WTC11 (cell line): Measurements from ENCODE around the gene DHX30. TPM values are rescaled to one million over a fixed set of nuclear protein-coding genes. Genes with fewer than 3 reads are reported as not detected.

Experiments
- ATAC-seq: fragments of 200-7000 bp; cut with Tn5 transposase; 2 replicates; pipeline ENCODE4 v1.10.0; 2021; ENCODE audit warnings: mild to moderate bottlenecking, moderate library complexity
- CTCF ChIA-PET: fragments of 300-600 bp; sonication (Branson Sonifier 250); formaldehyde crosslinking; loops from one replicate; lab custom pipeline; 2021; ENCODE audit warnings: antibody characterized with exemption; lab: Charles Lee
- POLR2A ChIA-PET: fragments of 350-600 bp; sonication (Branson Sonifier 250); formaldehyde crosslinking; loops from one replicate; lab custom pipeline; 2021; ENCODE audit warnings: antibody characterized with exemption; lab: Charles Lee
- DNase-seq: peaks from one replicate; pipeline ENCODE4 v3.0.0; 2021; ENCODE audit warnings: low spot score
- H3K27ac Mint-ChIP-seq: 2 replicates; pipeline ENCODE4 v1.8.0; 2021; ENCODE audit warnings: mixed read lengths
- H3K27me3 Mint-ChIP-seq: 2 replicates; pipeline ENCODE4 v1.8.0; 2021; ENCODE audit warnings: low read depth, mild to moderate bottlenecking, moderate library complexity, mixed read lengths
- H3K36me3 Mint-ChIP-seq: 2 replicates; pipeline ENCODE4 v1.8.0; 2021; ENCODE audit warnings: mixed read lengths
- H3K4me1 Mint-ChIP-seq: 2 replicates; pipeline ENCODE4 v1.8.0; 2022; ENCODE audit warnings: mixed read lengths
- H3K4me3 Mint-ChIP-seq: 2 replicates; pipeline ENCODE4 v1.8.0; 2021; ENCODE audit warnings: mild to moderate bottlenecking, moderate library complexity, mixed read lengths
- H3K9me3 Mint-ChIP-seq: 2 replicates; pipeline ENCODE4 v1.8.0; 2021; ENCODE audit warnings: mixed read lengths
- ELF4 ChIP-seq: sonication (generic); formaldehyde crosslinking; IDR thresholded peaks from 2 replicates; pipeline ENCODE4 v1.8.1; 2022; ENCODE audit warnings: low read depth, mild to moderate bottlenecking, moderate library complexity, missing genetic modification reagents
- GABPB1 ChIP-seq: sonication (generic); formaldehyde crosslinking; IDR thresholded peaks from 2 replicates; pipeline ENCODE4 v1.8.1; 2023; ENCODE audit warnings: mild to moderate bottlenecking, missing genetic modification reagents
- HMGA2 ChIP-seq: fragments of 250-450 bp; sonication (Bioruptor Pico); IDR thresholded peaks from 2 replicates; pipeline ENCODE4 v1.4.0; 2021; ENCODE audit warnings: mild to moderate bottlenecking, moderate library complexity
- NR1H2 ChIP-seq: sonication (generic); formaldehyde crosslinking; IDR thresholded peaks from 2 replicates; pipeline ENCODE4 v1.9.0; 2021; ENCODE audit warnings: mild to moderate bottlenecking, moderate library complexity, missing genetic modification reagents
- ZNF232 ChIP-seq: sonication (generic); formaldehyde crosslinking; IDR thresholded peaks from 2 replicates; pipeline ENCODE4 v1.8.0; 2022; ENCODE audit warnings: mild to moderate bottlenecking, missing genetic modification reagents
- ZNF317 ChIP-seq: sonication (generic); formaldehyde crosslinking; IDR thresholded peaks from 2 replicates; pipeline ENCODE4 v1.8.1; 2023; ENCODE audit warnings: low read depth, mild to moderate bottlenecking, moderate library complexity, missing genetic modification reagents, borderline replicate concordance
- total RNA-seq: library from RNA; stranded (reverse); gene quantifications from 3 replicates; pipeline ENCODE4 v1.2.3, GENCODE V29; 2021
- TF ChIP-seq, protein P1 (sequence below): sonication (generic); formaldehyde crosslinking; IDR thresholded peaks from 2 replicates; pipeline ENCODE4 v1.8.1; 2022; ENCODE audit warnings: low read depth, missing genetic modification reagents, borderline replicate concordance
- TF ChIP-seq, protein P2 (sequence below): sonication (generic); formaldehyde crosslinking; IDR thresholded peaks from 2 replicates; pipeline ENCODE4 v1.8.0; 2023; ENCODE audit warnings: mild to moderate bottlenecking, missing genetic modification reagents
- TF ChIP-seq, protein P3 (sequence below): sonication (generic); formaldehyde crosslinking; IDR thresholded peaks from 2 replicates; pipeline ENCODE4 v1.8.0; 2023; ENCODE audit warnings: missing genetic modification reagents, mild to moderate bottlenecking, borderline replicate concordance
- TF ChIP-seq, protein P4 (sequence below): fragments of 250-450 bp; sonication (Bioruptor Pico); IDR thresholded peaks from 2 replicates; pipeline ENCODE4 v1.9.0; 2021; ENCODE audit warnings: mild to moderate bottlenecking, borderline replicate concordance
- TF ChIP-seq, protein P5 (sequence below): sonication (generic); formaldehyde crosslinking; IDR thresholded peaks from 2 replicates; pipeline ENCODE4 v1.8.0; 2022; ENCODE audit warnings: missing genetic modification reagents

The DHX30 gene
- total RNA-seq, 1 experiment from 2014 or later = 98.1 TPM

DNA sequence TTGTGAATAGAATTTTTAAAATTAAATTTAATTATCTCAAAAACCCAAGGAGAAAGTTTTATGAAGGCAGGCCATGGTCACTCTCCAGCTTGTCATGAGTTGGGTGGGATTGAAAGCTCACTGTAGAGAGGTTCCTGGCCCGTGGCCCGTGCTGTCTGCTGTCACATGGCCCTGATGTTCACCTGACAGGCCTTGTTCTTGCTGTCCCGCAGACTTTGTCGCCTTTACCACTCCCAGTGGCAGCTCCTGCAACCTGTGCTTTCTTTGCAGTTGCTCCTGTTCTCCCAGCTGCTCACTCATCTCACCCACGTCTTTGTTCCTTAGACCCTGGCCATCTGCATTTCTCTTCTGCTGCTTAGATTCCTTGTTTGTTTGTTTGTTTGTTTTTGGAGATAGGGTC is 35.6 kb downstream of the DHX30 start (continued):
- TF ChIP-seq ELF4 = no peak
- TF ChIP-seq, protein P1, sequence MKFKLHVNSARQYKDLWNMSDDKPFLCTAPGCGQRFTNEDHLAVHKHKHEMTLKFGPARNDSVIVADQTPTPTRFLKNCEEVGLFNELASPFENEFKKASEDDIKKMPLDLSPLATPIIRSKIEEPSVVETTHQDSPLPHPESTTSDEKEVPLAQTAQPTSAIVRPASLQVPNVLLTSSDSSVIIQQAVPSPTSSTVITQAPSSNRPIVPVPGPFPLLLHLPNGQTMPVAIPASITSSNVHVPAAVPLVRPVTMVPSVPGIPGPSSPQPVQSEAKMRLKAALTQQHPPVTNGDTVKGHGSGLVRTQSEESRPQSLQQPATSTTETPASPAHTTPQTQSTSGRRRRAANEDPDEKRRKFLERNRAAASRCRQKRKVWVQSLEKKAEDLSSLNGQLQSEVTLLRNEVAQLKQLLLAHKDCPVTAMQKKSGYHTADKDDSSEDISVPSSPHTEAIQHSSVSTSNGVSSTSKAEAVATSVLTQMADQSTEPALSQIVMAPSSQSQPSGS = no peak
- TF ChIP-seq ZNF232 (CRISPR knock-in tag) = no peak
- TF ChIP-seq, protein P2, sequence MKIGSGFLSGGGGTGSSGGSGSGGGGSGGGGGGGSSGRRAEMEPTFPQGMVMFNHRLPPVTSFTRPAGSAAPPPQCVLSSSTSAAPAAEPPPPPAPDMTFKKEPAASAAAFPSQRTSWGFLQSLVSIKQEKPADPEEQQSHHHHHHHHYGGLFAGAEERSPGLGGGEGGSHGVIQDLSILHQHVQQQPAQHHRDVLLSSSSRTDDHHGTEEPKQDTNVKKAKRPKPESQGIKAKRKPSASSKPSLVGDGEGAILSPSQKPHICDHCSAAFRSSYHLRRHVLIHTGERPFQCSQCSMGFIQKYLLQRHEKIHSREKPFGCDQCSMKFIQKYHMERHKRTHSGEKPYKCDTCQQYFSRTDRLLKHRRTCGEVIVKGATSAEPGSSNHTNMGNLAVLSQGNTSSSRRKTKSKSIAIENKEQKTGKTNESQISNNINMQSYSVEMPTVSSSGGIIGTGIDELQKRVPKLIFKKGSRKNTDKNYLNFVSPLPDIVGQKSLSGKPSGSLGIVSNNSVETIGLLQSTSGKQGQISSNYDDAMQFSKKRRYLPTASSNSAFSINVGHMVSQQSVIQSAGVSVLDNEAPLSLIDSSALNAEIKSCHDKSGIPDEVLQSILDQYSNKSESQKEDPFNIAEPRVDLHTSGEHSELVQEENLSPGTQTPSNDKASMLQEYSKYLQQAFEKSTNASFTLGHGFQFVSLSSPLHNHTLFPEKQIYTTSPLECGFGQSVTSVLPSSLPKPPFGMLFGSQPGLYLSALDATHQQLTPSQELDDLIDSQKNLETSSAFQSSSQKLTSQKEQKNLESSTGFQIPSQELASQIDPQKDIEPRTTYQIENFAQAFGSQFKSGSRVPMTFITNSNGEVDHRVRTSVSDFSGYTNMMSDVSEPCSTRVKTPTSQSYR (CRISPR knock-in tag) = no peak
- TF ChIP-seq, protein P3, sequence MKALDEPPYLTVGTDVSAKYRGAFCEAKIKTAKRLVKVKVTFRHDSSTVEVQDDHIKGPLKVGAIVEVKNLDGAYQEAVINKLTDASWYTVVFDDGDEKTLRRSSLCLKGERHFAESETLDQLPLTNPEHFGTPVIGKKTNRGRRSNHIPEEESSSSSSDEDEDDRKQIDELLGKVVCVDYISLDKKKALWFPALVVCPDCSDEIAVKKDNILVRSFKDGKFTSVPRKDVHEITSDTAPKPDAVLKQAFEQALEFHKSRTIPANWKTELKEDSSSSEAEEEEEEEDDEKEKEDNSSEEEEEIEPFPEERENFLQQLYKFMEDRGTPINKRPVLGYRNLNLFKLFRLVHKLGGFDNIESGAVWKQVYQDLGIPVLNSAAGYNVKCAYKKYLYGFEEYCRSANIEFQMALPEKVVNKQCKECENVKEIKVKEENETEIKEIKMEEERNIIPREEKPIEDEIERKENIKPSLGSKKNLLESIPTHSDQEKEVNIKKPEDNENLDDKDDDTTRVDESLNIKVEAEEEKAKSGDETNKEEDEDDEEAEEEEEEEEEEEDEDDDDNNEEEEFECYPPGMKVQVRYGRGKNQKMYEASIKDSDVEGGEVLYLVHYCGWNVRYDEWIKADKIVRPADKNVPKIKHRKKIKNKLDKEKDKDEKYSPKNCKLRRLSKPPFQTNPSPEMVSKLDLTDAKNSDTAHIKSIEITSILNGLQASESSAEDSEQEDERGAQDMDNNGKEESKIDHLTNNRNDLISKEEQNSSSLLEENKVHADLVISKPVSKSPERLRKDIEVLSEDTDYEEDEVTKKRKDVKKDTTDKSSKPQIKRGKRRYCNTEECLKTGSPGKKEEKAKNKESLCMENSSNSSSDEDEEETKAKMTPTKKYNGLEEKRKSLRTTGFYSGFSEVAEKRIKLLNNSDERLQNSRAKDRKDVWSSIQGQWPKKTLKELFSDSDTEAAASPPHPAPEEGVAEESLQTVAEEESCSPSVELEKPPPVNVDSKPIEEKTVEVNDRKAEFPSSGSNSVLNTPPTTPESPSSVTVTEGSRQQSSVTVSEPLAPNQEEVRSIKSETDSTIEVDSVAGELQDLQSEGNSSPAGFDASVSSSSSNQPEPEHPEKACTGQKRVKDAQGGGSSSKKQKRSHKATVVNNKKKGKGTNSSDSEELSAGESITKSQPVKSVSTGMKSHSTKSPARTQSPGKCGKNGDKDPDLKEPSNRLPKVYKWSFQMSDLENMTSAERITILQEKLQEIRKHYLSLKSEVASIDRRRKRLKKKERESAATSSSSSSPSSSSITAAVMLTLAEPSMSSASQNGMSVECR = no peak
- no peak for TF ChIP-seq NR1H2 (CRISPR knock-in tag)
- TF ChIP-seq, protein P4, sequence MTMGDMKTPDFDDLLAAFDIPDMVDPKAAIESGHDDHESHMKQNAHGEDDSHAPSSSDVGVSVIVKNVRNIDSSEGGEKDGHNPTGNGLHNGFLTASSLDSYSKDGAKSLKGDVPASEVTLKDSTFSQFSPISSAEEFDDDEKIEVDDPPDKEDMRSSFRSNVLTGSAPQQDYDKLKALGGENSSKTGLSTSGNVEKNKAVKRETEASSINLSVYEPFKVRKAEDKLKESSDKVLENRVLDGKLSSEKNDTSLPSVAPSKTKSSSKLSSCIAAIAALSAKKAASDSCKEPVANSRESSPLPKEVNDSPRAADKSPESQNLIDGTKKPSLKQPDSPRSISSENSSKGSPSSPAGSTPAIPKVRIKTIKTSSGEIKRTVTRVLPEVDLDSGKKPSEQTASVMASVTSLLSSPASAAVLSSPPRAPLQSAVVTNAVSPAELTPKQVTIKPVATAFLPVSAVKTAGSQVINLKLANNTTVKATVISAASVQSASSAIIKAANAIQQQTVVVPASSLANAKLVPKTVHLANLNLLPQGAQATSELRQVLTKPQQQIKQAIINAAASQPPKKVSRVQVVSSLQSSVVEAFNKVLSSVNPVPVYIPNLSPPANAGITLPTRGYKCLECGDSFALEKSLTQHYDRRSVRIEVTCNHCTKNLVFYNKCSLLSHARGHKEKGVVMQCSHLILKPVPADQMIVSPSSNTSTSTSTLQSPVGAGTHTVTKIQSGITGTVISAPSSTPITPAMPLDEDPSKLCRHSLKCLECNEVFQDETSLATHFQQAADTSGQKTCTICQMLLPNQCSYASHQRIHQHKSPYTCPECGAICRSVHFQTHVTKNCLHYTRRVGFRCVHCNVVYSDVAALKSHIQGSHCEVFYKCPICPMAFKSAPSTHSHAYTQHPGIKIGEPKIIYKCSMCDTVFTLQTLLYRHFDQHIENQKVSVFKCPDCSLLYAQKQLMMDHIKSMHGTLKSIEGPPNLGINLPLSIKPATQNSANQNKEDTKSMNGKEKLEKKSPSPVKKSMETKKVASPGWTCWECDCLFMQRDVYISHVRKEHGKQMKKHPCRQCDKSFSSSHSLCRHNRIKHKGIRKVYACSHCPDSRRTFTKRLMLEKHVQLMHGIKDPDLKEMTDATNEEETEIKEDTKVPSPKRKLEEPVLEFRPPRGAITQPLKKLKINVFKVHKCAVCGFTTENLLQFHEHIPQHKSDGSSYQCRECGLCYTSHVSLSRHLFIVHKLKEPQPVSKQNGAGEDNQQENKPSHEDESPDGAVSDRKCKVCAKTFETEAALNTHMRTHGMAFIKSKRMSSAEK (CRISPR knock-in tag) = no peak
- TF ChIP-seq HMGA2 (CRISPR knock-in tag) = no peak
- no peak for TF ChIP-seq GABPB1 (CRISPR knock-in tag)

DNA sequence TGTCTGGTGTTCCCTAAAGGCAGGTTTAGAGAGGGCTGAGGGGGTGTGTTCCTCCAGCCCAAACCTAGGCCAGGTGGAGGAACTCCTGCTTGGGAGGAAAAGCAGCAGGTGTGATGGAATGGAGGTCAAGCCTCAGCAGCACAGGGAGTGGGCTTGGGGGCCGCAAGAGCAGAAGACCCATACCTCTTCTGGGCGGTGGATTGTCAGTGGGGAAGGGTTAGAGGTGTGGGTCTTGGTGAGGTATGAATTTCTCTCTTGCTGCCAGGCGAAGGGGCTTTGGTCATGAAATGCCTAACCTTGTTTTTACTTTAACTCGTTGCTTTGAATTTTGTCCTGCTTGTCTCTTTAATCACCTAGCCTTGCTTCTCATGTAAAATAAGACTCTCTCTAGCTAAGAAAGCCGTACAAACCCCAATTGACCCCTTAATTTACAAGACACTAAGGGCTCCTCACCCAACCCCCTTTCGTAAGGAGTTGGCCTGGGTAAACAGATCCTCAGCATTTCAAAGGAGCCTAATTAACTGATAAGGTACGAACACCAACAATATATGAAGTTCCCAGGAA is 38.9 kb downstream of the DHX30 start:
- peak overlapping the region; percentile 56 for H3K4me3 Mint-ChIP-seq
- peaks cover 36% of the 10 kb centered on the region for H3K4me1 Mint-ChIP-seq
- no peaks in the 10 kb centered on the region for H3K27me3 Mint-ChIP-seq
- ChIA-PET POLR2A (interaction anchor here (0.5 to 1.2 kb wide), 3 partner anchors 17 to 310 kb away, joined by 3 to 4 read pairs (median 3); no protein-coding TSS in a partner anchor), CTCF (interaction anchor here (1.0 to 8.9 kb wide), 5 partner anchors 8 to 317 kb away, joined by 3 to 145 read pairs (median 6); no protein-coding TSS in a partner anchor)
- ATAC-seq (peak; percentile 51), DNase-seq (no peak)
- peak overlapping the region; percentile 43 for H3K27ac Mint-ChIP-seq
- no peaks in the 10 kb centered on the region for H3K9me3 Mint-ChIP-seq
- peaks cover 77% of the 10 kb centered on the region for H3K36me3 Mint-ChIP-seq
- TF ChIP-seq, protein P5, sequence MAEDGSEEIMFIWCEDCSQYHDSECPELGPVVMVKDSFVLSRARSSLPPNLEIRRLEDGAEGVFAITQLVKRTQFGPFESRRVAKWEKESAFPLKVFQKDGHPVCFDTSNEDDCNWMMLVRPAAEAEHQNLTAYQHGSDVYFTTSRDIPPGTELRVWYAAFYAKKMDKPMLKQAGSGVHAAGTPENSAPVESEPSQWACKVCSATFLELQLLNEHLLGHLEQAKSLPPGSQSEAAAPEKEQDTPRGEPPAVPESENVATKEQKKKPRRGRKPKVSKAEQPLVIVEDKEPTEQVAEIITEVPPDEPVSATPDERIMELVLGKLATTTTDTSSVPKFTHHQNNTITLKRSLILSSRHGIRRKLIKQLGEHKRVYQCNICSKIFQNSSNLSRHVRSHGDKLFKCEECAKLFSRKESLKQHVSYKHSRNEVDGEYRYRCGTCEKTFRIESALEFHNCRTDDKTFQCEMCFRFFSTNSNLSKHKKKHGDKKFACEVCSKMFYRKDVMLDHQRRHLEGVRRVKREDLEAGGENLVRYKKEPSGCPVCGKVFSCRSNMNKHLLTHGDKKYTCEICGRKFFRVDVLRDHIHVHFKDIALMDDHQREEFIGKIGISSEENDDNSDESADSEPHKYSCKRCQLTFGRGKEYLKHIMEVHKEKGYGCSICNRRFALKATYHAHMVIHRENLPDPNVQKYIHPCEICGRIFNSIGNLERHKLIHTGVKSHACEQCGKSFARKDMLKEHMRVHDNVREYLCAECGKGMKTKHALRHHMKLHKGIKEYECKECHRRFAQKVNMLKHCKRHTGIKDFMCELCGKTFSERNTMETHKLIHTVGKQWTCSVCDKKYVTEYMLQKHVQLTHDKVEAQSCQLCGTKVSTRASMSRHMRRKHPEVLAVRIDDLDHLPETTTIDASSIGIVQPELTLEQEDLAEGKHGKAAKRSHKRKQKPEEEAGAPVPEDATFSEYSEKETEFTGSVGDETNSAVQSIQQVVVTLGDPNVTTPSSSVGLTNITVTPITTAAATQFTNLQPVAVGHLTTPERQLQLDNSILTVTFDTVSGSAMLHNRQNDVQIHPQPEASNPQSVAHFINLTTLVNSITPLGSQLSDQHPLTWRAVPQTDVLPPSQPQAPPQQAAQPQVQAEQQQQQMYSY (CRISPR knock-in tag) = peak; percentile 37; the same call in 1 of the 2 replicates
- no peak for TF ChIP-seq ZNF317 (CRISPR knock-in tag)
